ENCODE measurements around the gene TP53I3.
"Not testable (repeated sequence)": the region's sequence is repeated elsewhere in the genome, so short reads cannot be mapped to it uniquely, and the experiment has no call there.

Gene TP53I3

DNA sequence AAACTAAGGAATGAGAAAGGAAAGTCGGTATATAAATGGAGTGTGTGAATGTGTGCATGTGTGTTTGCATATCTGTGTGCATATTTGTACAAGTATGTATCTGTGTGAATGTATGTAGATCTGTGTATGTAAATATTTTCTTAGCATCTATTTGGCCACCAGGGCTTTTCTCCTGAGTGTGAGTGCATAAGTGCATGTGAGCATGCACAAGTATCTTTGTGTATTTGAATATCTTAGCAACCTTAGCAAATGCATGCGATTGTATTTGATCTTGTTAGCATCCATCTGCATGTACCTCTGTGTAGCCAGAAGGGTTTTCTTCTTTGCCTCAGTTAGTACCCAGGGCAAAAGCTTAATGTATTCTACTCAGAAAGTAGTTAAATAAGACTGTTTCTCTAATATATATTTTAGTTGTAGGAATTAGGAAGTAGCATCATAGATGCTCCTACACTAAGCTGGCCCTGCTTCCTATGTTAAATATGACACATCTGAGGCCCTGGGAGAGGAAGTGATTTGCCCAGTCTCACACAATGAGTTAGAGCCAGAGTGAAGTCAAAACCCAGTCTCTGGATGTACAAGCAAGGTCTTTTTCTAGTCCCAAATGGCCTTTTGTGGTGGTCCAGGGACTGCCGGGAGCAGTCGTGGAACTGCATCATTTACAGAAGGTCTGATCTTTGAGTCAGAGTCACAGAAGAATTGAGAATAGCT lies 25.9 kb downstream of the TP53I3 start:
- no peak overlapping the region for H3K4me3 ChIP-seq (ENCODE audit: low read depth, low read length)

DNA sequence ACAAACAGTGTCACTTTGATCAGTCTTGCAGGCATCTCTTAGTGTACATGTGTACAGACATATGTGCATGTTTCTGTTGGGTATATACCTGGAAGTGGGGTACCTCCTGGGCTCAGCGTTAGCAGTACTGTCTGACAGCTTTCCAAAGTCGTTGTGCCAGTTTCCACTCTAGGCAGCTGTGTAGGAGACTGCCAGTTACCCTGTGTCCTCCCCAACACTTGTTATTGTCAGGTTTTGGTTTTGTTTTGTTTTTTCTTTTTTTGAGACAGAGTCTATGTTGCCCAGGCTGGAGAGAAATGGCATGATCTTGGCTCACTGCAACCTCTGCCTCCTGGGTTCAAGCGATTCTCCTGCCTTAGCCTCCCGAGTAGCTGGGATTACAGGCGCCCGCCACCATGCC lies 28.9 kb downstream of the TP53I3 start:
- H3K4me3 ChIP-seq (ENCODE audit: low read depth, low read length), result no peak overlapping the region

DNA sequence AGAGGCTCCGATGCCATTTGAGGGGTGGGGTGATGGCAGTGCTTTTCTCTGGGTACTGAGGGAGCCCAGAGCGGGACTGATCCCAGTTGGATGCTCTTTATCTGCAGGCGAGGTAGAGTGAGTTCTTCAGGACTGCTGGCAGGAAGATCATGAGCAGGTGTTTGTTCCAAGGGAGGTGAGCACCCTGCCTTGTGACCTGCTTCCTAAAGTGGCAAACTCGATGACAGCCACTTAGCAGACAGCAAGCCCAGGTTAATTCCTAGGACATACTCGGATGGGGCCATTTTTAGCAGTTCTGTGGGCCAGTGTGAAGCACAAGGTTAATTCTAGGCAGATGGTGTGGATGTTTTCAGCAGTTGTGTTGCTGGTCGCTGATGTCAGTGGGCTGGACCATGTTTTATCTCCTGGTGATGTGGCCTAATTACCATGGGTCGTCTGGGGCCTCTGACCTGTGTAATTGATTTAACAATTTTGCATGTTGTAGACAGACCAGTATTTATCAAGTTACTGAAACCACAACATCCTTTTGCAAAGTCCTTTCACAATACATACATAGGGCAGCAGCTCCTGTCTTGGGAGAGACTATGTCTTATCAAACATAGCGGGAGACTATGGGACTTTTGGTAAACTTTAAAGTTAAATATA lies 30.1 kb downstream of the TP53I3 start:
- H3K4me3 ChIP-seq (ENCODE audit: low read depth, low read length), result no peak overlapping the region

DNA sequence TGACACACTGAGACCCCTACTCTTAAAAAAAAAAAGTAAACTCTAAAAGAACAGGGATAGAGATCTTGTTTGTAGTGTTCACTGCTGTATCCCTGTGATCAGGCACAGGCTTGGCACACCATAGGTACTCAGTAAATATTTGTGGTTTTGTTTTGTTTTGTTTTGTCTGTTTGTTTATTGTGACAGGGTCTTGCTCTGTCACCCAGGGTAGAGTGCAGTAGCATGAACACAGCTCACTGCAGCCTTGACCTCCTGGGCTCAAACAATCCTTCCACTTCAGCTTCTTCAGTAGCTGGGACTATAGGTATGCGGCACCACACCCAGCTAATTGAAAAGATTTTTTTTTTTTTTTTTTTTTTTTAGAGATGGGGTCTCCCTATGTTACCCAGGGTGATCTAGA lies 31.7 kb downstream of the TP53I3 start:
- no peak overlapping the region for H3K4me3 ChIP-seq (ENCODE audit: low read depth, low read length)

DNA sequence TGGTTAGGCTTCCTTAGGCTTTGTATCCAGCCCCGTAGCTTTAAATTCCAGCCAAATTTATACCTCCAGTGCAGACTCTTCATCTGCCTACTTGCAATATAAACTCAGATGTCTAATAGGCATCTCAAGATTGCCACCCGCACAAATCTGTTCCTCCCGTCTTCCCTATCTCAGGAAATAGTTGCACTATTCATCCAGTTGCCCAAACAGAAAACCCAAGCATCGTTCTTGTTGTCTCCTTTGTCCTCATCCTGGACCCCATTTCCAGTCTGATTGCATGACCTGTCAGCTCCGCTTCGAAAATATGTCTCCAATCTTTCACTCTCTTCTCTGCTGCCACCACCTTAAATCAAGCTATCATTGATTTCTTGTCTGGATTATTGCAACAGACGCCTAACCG lies 32.8 kb downstream of the TP53I3 start:
- no peak overlapping the region for H3K4me3 ChIP-seq (ENCODE audit: low read depth, low read length)

DNA sequence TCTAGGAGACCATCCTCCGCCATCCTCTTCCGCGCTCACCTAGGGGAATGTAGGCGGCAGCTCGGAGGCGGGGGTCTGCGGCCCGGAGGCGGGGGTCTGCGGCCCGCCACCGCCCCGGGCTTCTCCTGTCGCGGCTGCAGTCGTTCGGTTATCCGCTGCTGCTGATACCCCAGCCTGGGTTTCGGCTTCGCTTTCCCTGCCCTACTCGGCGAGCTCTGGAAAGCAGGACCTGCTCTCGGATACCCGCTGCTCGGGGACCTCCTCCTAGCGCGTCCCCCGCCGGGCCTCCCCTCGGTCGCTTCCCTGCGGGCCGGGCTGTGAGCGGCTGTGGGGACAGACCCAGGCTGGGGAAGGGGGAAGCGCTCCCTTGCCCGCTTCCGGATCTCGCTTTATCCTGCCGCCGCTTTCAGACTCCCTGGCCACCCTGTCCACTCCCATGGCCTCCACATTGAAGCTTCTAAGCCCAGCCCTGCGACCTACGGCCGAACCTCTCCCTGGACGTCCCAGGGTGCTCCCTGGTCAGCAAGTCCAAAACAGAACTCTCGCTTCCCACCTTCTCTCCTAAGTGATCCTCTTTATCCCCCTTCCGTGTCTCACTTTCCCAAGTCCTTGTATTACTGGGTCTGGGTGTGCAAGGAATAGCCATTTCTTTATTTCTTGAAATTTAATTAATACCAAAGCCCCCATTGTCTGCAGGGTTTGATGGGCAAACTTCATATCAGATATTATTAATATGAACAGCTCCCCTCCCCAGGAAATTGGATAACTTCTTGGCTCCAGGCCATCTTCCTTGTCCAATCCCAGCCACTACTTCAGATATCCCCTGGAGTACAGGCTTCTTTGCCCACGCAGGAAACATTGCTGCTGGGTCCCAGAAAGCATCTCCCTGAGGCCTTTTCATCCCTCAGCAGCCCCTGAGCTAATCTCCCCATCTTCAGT lies 34.3 kb downstream of the TP53I3 start:
- H3K4me3 ChIP-seq (ENCODE audit: low read depth, low read length), result peak overlapping the region; percentile 69

DNA sequence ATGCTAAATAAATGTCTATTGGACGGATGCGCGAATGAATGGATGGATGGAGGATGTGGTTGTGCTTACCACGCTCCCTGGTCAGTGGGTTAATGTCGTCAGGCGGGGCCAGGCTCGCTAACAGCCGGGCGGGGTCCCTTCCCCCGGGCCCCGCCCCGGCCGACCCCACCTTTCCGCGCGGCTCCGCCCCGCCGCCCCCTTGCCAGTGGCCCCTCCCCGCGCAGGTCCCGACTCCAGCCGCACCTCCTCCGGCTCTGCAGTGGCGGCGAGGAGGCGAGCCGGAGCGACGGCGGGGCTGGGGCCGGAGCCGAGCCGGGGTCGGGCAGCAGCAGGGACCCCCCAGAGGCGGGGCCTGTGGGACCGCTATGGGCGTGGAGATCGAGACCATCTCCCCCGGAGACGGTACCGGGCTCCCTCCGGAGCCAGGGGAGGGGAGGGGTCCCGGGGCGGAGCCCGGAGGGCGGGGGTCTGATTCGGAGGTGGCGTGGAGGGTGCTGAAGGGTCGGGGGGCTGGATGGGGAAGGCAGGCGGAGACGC lies 35.1 kb downstream of the TP53I3 start, which contains the start of gene FKBP1B:
Gene FKBP1B (plus strand): TSS at position 257 of the 537 bp plus-strand sequence. CDS start 109 bp downstream, at position 366.
- H3K4me3 ChIP-seq (ENCODE audit: low read depth, low read length), result peak within 1 kb of the TSS; percentile 69

DNA sequence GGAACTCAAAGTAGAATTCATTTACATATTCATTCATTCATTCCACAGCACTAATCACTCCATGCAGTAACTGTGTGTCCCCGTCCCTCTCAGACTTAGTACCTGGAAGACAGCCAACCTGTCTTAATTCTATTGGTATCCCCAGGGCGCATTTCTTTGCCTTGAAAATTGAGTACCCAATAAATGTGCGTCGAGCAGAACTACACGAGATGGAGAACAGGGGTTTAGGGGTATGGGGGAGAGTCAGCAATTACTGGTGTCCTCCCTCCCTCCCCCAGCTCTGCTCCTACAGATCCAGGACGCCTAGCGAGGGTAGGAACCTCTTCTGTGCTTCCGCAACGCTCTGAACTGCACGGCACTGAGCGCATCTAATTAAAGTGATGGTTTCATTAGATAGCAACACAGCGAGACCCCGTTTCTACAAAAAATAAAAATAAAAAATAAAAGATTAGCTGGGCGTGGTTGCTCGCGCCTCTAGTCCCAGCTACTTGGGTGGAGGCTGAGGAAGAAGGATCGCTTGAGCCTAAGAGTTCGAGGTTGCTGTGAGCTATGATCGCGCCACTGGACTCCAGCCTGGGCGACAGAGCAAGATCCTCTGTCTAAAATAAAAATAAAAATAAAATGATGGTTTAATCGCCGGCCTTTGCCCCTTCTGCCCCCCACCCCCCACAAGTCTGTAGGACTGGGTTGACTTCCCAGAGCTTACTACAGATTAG lies 35.7 kb downstream of the TP53I3 start:
- H3K4me3 ChIP-seq (ENCODE audit: low read depth, low read length), result peak overlapping the region; percentile 21

DNA sequence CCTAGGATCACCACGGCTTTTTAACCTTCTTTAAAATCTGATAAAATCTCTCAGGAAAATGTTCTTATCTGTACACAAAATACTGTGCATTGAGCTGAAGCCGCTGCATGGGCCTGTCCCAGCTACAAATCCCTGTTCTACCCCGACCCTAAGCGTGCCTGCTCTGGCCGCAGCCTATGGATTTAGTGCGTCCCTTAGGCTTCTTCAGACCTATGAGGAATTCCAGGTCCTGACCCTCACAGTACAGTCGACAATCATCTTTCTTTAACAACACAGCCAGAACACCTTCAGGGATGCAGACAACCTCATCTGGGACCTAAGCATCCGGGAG lies 37.0 kb downstream of the TP53I3 start:
- no peak overlapping the region for H3K4me3 ChIP-seq (ENCODE audit: low read depth, low read length)

DNA sequence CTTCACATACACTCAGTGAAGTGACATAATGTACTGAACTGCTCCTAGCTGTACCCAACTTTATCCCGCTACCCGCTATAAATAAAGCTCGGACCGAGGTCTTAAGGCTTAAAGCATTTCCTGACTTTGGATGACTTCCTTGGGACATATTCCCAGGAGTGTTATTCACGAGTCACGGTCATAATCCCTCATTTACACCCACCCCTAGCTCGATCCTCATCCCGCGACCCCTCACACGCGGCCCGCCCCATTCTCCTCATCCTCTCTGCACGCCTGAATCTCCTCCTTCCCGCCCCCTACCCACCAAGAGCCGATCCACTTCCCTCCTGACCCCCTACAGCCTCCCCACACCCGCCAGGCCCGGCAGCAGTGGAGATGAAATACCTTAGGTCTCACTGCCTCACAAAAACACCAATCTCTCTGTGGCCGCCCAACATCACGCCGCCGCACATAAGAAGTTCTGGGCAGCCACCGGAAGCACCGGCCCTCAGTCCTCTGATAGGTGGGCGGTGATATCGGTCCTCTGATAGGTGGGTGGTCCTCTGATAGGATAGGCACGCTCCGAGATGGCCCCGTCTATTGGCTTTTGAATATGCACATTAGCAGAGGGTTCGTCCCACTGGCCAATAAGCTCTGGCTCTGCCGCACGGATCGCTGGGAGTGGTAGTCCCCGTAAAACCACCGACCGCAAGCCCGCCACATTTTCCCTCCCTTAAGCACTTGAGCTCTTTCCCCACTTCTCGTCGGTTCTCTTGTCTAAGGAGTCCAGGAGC lies 37.5 kb downstream of the TP53I3 start, which contains the start of gene WDCP:
Gene WDCP (minus strand): TSS at position 462 of the 773 bp plus-strand sequence. CDS start 7,897 bp downstream, outside the sequence.
- peak within 1 kb of the TSS; percentile 86 for H3K4me3 ChIP-seq (ENCODE audit: low read depth, low read length)

DNA sequence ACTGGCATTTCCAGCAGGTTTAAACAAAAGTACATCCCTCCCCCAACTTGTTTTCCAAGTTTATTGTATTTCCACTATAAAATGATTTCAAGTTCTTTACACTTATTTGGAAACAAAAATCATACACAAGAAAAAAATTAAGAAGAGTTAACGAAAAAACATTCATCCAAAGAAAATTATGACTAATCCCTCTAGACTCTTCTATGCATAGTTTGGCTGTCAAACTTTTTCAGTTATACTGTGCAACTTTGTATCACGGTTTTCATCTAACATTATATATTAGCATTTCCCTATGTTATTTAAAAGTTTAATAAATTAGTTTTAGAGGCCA lies 38.1 kb downstream of the TP53I3 start:
- H3K4me3 ChIP-seq (ENCODE audit: low read depth, low read length), result peak overlapping the region; percentile 86

DNA sequence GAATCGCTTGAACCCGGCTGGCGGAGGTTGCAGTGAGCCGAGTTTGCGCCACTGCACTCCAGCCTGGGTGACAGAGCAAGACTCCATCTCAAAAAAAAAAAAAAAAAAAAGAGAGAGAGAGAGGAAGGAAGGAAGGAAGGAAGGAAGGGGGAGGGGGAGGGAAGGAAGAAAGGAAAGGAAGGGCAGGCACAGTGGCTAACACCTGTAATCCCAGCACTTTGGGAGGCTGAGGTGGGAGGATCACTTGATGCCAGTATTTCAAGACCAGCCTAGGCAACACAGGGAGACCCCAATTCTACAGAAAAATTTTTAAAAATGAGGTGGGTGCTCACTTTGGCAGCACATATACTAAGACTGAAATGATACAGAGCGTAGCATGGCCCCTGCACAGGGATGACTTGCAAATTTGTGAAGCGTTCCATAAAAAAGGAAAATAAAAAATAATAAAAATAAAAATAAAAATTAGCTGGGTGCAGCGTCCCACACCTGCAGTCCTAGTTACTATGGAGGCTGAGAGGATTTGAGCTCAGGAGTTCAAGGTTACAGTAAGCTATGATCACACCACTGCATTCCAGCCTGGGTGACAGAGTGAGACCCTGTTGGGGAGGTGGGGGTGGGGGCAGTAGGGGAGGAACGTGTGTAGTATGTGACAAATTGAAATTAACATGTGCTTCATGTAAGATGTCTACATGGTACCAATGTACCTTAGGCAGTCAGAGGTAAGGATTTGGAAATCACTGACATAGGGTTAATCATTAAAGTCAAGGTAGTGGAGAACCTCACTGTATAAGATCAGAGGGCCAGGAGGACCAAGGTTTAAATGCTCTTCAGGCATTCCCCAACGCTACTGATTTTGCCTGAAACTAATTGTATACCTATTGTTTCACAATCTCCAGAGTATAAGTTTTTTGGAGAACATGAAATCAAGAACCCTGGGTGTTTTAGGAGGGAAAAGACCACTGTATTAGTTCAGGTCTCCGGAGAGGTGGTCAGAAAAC lies 38.8 kb downstream of the TP53I3 start:
- H3K4me3 ChIP-seq (ENCODE audit: low read depth, low read length), result no peak overlapping the region

DNA sequence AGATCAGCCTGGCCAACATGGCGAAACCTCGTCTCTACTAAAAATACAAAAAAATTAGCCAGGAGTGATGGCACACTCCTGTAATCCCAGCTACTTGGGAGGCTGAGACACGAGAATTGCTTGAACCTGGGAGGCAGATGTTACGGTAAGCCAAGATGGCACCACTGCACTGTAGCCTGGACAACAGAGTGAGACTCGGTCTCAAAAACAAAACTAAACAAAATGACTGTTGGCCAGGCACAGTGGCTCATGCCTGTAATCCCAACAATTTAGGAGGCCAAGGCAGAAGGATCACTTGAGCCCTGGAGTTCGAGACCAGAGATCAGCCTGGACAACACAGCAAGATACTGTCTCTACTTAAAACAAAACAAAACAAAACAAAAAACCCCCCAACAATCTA lies 41.5 kb downstream of the TP53I3 start:
- H3K4me3 ChIP-seq (ENCODE audit: low read depth, low read length), result not testable (repeated sequence)

DNA sequence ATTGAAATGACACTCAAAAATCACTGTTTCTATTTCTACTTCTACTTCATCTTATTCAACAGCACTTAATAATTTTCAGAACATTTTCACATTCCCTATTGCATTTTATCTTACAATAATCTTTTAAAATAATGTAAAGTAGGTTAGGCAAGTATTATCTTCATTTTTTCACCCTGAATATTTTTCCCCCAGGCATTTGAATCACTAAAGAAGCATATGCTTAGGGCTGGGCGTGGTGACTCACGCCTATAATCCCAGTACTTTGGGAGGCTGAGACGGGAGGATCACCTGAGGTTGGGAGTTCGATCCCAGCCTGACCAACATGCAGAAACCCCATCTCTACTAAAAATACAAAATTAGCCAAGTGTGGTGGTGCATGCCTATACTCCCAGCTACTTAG lies 44.1 kb downstream of the TP53I3 start:
- H3K4me3 ChIP-seq (ENCODE audit: low read depth, low read length), result no peak overlapping the region

DNA sequence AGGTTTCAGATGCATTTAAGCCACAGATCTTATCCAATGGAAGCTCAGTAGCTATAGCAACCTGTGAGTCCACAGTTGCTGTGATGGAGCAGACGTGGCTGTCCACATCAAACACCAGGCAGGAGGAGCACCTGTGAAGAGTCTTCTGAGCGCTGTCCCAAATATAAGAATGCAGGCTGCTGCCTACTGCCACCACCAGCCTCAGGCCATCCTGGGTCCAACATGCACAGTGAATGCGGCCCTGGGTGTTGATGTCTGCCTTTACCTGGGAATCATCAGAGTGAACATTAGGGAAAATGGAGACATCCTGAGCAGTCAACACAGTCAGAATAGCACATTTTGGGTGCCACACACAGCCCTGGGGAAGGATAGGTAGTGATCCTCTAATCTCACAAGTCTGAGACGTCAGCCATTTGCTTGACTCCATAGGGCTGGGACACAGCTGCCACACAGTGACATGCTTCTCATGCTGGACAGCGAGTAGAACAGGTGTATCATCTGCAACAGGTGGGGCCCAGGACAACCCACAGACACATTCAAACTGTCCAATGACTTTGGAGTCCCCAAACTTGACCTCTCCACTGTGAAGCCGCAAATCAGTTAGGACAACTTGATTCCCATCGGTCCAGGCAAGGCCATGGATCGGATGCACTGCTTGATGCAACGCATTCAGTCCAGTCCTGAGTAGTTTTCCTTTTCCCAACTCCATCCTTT lies 45.7 kb downstream of the TP53I3 start:
- no peak overlapping the region for H3K4me3 ChIP-seq (ENCODE audit: low read depth, low read length)
